HG03159 (cell line): ENCODE measurements around the gene LLGL2.

Source experiments
- ATAC-seq: cut with Tn5 transposase; IDR thresholded peaks from one replicate; pipeline ENCODE4 v1.9.1; 2021; ENCODE audit warnings: mild to moderate bottlenecking, moderate library complexity; ENCODE audit not compliant: unreplicated experiment

Gene LLGL2

DNA sequence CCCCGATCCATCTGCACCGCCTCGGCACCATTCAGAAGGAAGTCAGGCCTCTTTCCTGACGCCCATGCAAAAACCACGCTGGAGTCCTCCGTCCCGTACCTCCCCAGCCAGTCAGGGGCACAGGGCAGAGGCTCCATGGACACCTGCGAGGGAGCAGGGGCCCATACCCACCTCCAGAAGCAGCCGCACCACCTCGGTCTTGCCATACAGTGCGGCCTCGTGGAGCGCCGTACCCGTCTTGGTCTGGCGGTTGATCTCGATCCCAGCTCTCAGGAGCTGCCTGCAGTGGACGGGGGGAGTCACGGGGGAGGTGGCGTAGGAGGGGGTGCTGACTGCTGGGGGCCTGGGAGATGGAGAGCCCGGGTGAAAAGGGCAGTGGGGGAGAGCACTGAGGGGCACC, 19.4 kb upstream of the LLGL2 start:
- ATAC-seq, result no peak

DNA sequence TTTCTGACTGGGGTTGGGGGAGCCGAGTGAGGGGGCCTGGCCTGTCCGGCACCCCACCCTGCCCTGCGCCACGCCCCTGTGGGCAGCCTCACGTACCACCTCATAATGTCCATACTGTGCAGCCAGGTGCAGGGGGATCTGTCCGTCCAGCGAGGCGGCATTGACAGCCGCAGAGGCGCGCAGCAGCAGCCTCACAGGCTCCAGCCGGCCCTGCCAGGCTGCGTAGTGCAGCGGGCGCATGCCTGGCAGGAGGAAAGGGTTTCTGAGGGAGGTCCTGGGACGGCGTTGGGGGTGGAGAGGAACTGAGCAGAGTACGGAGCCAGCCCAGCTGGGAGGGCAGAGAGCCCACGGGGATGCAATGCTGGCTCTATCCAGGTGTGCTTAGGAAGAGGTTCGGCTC, 18.6 kb upstream of the LLGL2 start:
- no peak for ATAC-seq

DNA sequence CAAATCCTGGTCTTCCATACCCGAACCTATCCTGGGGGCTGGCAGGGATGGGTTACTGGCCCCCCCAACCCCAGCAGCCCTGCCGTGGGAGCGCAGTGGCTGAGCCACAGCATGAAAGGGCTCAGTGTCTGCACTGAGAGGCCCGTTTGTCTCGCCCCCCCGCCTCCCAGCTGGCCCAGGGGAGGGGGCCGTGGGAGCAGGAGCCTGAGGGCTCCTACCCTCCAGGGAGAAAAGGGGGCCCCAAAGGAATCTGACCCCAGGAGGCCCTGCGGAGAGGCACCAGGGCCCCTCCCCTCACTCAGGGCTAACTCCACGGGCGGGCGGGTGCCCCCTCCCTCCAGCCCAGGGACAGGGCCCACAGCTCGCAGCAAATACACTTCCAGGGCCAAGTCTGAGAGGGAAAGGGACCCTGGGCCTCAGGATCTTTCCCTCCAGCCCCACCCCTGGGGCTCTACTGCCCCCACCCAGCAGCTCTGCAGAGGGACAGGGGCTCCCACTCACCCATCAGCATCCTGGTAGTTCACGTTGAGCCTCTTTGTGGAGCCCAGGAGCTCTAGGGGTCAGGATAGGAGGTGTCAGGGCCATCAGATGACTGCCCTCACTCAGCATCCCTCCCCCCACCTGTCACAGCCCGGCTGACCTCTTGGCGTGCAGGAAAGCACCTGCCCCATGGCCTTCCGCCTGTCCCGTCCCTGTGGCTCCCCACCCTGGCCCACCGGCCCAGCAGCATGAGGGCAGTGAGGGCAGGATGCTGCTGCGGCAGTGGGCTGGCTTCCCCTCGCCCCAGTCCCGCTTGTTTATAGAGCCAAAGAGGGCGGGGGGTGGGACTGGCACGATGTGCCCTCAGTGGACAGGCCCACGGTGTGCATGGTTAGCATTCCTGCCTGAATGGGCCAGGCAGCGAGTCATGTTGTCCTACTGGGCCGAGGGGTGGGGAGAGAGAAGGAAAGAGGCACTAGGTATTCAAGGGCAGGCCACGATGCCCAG, 17.5 kb upstream of the LLGL2 start:
- no peak for ATAC-seq

DNA sequence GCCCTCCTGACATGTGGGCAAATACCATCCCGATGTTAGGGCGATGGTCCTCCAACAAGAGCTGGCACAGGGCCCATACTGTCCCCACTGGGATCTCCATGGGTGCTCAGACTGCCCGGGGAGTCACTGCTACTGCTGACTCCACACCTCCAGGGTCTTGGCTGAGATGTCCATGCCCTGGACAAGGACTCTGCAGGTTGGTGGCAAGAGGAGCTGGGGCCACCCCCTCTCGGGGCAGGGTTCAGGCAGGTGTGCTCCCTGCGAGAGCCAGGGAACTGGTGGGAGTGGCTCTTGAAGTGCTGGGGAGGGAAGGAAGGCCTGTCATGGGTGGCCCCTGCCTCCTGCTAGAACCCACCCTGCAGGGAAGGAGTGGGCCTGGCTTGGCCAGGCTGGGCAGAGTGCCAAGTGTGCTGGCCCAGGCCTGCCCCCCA, 16.6 kb upstream of the LLGL2 start:
- ATAC-seq, result no peak

DNA sequence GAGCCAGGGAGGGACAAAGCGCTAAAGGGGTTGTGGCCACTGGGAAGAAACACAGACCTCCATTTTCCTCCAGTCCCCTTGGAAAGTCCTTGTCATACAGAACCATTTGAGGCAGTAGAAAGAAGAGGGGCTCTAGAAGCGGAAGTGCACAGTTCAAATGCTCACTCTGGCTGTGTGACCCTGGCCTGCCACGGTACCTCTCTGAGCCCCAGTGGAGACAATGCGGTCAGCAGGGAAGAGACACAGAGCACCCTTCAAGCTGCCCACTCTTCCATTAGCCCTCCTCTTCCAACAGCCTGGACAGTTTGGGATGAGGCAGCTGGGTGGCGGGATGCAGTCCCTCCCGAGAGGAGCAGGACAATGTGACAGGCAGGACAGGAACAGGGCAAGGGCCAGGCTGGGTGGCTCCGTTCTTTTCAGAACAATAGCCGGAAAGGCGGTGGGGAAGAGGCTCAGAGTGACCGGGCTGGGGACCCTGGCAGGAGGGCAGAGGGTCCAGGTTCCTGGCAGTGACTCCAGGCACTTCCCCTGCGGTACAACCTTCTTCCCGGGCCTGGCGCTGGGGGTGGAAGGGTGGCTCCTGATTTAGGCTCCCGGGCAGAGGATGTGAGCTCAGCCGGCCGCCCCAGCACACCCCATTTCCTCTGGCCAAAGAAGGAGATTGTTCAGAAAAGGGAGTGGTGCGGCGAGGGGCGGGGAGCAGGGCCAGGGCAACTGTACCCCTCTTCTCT, 15.8 kb upstream of the LLGL2 start:
- no peak for ATAC-seq

DNA sequence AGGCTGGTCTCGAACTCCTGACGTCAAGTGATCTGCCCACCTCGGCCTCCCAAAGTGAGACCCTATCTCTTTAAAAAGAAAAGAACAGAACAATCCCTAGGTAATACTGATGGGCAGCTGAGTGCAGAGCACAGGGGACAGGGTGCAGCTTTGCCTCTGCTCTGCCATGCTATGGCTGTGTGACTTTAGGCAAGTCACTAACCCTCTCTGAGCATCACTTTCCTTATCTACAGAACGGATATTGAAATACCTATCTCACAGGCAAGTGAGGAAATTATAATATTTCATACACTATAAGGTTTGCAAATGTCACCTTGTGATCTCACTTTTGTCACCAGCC, 14.3 kb upstream of the LLGL2 start:
- ATAC-seq, result no peak

DNA sequence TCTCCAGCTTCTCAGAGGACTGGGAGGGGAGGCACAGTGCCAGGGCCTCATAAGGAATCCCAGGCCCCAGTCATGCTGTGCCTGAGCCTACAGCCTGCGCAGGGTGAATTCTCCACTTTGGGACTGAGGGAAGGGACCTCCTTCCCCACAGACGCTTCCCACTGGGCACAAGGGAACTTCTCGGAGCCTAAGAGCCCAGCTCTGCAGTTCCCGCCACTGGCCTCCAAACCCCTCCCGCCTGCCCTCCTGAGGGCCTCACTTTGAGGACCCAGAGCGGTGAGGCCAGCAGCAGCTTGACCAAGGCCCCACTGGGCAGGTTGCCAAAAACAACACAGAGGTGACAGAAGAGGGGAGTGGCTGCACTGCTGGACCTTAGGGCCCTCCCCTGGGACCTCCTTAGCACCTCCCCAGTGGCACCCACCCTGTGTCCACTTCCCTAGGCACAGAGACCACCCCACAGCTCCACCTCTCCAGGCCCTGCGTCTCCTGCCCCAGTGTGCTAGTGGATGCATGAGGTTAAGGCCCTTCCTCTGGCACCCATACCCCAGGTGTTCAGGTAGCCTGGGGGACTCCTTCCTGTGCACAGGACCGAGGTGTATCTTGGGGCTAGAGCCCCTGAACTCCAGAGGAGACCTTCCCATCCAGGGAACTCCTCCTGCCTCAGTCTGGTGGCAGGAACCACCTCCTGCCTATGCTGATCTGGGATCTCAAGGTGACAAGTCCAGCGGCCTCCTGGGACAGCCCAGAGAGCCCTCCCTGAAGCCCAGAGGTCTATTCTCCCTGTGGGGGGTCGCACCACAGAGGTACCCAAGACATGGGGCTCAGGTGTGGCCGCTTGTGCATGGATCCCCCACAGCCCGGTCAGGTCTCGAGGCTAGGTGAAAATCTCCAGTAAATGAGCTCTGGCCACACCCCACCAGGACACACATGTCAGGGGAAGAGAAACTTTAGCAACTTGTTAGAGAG, 13.6 kb upstream of the LLGL2 start:
- no peak for ATAC-seq

DNA sequence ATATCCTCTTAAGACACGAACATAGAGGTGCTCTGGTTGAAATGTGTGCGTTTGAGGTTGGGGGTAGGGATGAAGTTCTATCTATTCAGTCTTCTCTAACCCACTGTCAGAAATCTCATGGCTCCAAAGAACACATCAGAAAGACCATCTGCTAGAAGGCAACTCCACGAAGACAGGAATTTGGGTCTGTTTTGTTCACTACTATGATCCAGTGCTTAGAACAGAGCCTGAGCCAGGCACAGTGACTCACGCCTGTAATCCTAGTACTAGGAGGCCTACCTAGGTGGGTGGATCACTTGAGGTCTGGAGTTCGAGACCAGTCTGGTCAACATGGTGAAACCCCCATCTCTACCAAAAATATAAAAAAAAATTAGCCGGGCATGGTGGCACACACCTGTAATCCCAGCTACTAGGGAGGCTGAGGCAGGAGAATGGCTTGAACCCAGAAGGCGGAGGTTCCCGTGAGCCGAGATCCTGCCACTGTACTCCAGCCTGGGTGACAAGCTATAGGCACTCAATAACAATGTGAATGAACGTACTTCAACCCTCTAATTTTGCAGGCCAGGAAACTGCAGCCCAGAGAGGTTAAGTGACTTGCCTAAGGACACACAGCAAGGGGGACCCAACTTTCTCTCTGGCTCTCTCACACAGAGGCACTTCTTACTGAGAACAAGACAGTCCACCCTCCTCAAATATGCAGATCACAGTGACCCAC, 12.4 kb upstream of the LLGL2 start:
- no peak for ATAC-seq

DNA sequence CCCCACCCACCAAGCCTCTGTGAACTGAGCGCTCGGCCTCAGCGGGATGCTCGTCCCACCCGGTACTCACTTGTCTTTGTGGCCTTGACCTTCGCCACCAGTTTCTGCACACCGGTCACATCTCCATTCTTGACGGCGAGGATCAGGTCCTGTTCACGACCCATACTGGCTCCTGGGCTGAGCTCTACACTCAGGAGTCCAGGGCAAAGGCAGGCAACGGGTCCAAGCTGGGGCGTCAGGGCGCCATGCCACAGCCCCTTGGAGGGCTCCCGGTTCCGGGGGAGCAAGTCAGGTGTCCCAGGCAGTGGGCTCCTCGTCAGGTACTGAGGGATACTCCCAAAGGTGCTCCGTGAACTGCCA, 11.9 kb upstream of the LLGL2 start:
- no peak for ATAC-seq

DNA sequence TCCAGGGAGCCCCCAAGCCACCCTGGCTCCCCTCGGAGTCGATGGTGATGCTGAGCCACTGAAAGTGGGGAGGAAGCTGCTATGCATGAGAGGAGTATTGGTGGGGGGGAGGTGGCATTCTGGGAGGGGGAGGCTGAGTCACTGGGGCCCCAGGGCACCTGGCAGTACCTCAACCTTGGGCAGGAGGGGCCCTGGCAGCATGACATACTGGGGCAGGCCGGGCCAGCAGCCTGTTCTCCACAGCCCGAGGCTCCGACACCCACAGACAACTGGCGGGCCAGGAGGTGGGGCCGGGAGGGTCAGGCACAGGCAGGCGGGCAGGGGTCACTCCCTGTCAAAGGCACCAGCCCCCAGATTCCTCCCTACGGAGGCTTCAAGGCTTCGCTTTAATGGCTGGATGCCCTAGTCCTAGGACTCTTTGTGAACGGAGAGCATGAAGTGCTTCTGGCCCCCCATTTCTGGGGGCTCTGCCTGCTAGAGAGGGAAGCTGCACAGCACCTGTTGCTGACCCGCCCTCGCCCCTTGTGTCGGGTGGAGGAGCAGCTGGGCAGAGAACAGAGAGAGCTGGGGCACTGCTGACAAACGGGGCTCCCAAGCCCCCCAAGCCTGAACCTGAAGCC, 11.1 kb upstream of the LLGL2 start:
- ATAC-seq, result no peak

DNA sequence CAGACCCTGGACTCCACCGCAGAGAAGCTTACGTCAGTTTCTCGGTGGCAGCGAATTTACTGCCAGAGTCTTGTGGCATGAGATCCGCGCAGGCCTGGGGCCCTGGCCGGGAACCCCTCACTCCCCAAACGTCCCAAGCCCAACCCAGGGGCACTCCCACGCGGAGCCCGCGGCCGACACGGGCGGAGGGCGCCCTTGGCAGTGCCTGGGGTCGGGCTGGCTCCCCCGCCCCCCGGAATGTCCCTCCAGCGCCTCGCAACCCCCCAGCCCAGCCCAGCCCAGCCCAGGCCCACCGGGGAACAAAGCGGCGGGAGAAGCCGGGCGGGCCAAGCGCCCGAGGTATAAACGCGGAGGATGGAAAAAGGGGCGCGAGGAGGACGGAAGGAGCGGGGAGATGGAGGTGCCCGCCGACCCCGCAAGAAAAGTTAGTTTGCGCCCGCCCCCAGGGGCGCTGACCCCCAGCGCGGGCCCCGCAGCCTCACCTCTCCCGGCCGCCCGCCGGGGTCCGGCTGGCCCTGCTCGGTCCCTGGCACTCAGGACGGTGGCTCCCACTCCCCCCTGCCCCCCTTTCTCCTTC, 10.5 kb upstream of the LLGL2 start:
- no peak for ATAC-seq

DNA sequence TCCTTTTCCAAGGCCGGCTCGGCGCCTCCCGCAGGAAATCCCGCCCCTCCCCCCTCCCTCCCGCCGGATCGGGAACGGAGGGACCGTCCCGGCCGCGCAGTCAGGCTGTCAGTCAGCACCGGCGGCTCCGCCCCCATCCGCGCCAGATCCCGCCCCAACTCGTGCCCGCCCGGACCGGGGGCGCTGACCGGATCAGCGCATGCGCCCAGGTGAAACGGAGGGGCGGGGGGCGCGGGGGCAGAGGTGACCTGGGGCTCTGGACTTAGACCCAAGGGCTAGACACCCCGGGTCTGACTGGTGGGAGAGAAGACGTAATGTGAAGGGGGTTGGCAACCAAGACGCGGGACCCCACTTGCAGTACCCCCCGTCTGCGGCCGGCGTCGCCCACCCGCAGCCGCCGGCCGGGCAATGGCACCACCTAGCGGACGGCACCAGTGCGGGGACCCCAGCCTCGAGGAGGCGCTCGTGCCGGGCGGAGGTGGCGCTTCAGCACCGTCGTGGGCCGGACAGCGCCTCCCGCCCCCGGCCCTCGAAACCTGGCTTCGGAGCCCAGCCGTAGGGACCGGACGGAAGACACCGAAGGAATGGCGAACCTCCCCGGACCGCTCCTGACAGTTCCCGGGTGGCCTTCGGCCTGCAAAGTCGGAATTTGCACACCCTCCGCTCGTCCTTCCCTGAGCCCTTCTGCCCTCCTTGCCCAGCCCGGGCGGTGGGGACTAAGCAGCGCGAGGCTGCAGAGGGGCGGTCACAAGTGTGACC, 9.8 kb upstream of the LLGL2 start, which contains the start of gene CASKIN2:
Gene CASKIN2 (minus strand): TSS at position 42 of the 759 bp plus-strand sequence. CDS start 1,733 bp downstream, outside the sequence.
- ATAC-seq, result peak; percentile 48

DNA sequence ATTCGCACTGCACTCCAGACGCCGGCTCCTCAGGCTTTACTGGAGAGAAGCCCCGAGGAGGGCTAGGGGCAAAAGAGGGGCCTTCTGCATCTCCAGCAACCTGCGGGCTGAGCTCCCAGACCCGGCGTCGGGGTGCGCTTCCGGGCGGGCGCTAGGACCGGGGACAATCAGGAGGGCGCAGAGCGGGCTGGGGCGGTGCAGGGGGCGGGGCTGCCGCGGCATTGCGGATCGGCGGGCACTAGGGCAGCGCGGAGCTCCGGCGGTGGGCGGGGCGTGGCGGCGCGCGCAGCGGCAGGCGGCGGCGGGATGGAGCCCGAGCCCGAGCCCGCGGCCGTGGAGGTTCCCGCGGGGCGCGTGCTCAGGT, 9.3 kb upstream of the LLGL2 start, which contains the start of gene TSEN54:
Gene TSEN54 (plus strand): TSS at position 274 of the 364 bp plus-strand sequence. CDS start 33 bp downstream, at position 307.
- peak; percentile 73 for ATAC-seq

DNA sequence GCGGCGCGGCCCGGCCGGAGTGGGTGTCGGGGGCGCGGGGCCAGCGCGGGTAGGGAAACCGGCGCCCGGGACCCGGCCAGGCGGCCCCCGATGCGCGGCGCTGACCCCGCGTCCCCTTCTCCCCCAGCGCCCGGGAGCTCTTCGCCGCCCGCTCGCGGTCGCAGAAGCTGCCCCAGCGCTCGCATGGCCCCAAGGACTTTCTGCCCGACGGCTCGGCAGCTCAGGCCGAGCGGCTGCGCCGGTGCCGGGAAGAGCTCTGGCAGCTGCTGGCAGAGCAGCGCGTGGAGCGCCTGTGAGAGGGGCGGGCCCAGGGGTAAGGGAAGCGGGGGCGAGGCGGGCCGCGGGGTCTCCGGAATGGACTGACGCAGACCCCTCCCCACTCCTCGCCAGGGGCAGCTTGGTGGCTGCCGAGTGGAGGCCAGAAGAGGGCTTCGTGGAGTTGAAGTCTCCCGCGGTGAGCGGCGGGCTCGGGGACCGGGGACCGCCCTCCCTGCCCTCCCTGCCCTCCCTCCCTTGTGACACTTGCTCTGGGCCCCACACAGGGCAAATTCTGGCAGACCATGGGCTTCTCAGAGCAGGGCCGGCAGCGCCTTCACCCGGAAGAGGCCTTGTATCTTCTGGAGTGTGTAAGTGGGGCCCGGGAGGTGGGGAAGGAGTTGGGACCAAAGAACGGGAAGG, 8.7 kb upstream of the LLGL2 start:
- ATAC-seq, result peak; percentile 4

DNA sequence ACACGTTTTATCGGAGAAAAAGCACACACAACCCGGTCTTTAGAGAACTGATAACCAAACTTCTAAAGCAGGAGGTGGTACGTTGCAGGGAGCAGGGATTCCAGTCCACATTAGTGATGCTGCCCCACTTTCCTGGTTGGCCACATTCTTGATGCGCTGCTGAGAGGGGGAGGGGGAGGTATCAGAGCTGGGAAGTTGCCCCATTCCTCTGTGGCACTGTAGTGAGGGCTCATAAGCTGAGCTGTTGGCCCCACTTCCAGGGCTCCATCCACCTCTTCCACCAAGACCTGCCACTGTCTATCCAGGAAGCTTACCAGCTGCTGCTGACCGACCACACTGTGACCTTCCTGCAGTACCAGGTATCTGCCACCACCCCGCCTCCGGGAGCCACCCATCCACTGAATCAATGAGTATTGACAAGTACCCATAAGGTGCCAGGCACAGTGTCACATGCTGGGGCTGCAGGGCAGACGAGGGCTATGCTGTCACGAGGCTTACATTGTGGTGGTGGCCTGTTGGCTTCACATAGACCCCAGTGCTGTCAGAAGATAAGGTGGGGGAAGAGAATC, 8.1 kb upstream of the LLGL2 start:
- no peak for ATAC-seq

DNA sequence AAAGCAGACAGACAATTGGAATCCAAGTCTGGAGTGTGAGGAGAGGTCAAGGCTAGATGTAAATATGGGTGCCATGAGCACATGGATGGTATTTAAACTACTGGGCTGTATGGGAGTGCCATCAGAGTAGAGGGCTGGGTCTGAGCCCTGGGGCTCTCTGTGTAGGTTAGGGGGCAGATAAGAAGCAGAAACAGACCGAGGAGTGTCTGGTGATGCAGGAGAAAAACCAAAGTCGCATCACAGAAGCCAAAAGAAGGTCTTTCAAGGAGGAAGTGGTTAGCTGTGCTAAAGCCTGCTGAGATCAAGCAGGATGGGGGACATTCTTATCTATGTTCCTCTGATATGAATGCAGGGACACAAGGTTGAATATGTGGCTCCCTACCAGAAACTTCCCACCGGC, 7.3 kb upstream of the LLGL2 start:
- ATAC-seq, result no peak

DNA sequence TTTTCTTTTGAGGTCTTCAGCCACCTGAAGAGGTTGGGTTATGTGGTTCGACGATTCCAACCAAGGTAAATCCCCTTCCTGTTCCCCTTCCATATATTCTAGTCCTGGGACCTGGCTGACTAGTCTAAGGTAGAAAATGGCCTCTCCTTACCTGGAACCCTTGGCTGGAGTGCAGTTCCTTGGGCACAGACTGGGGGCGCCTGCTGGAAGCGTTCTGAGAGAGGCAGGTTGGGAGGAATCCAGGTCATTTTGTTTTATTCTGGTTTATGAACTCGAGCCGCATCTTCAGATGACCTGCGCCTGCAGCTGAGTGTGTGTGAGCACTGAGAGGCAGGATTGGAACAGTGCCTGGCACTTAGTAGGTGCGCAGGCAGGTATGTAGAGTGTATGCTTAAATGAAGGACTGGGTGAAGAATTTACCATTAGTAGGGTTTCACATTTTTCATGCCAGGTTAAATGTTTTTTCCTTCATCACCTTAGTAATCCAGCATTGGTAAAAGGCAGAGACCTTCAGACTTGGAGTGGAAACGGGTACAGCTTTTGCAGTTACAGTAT, 6.4 kb upstream of the LLGL2 start:
- no peak for ATAC-seq
